Stimulated activated CD4-positive, alpha-beta T cell treated with anti-CD3 and anti-CD28 coated beads, Interleukin-4, amount 100 ng/mL, for 24 hours (primary cell): ENCODE measurements around the gene PAEP.
A peak's percentile ranks its signal among the peaks of the same experiment; 100 is the strongest.

ENCODE experiments used
- DNase-seq: peaks from one replicate; pipeline ENCODE4 v3.0.0-alpha.2; 2020

PAEP gene

DNA sequence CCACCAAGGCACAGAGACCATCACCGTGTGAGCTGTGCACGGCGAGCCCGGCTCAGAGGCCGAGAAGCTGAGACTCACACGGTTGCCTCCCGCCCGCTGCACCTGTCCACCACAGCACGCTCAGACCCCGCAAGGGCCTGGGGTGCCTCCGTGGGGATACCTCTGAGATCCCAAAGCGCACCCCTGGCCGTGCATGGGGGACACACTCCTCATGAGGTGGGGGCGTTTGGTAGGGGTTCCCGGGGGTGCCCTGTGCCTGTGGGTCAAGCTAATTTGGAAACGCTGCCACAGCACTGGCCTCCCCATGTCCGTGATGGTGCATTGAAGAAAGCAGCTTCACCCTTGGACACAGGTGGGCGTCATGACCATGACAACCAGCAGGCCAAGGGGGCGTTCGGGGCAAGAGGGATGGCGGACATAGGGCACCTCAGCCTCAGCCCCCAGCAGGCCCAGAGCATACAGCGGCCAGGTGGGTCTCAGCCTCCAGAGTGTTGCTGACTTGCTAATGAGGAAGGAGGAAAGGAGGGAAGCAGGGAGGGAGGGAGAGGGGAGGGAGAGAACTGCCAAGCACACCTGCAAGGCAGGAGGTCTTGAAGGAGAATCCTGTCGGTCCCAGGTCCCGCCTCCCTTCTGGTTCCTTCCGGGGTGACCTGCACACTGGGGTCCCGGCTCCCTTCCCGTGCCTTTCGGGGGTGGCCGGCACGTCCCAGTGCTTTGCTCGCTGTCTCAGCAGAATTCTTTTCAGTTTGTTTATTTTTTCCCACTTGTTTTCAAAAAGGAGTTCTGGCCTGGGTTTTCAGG, 43.1 kb downstream of the PAEP start:
- DNase-seq = peak; percentile 2

- peak; percentile 2 for DNase-seq
Observed at GRCh38 chr9:135605238-135605781, 43.8 kb downstream of the PAEP start.

- peak; percentile 1 for DNase-seq
Observed at GRCh38 chr9:135606885-135607259, 45.3 kb downstream of the PAEP start.

- DNase-seq = peak; percentile 2
Observed at GRCh38 chr9:135607401-135608293, 46.1 kb downstream of the PAEP start.

- peak; percentile 2 for DNase-seq
Observed at GRCh38 chr9:135608294-135608998, 46.9 kb downstream of the PAEP start.

DNA sequence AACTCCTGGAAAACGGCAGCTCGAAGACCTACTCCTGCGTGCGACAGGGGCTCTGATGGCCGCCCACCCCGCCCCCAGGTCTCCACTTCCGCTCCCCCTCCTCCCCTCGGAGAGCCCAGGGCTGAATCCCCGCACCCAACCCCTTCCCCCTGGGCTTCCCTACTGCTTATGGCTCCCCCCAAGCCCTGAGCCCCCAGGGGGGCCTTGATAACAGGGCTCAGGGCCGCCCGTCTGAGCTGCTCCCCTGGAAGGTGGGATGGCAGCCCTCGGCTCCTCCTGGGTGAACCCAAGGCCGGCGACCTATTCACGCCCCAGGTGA, 47.4 kb downstream of the PAEP start:
- no peak for DNase-seq

DNA sequence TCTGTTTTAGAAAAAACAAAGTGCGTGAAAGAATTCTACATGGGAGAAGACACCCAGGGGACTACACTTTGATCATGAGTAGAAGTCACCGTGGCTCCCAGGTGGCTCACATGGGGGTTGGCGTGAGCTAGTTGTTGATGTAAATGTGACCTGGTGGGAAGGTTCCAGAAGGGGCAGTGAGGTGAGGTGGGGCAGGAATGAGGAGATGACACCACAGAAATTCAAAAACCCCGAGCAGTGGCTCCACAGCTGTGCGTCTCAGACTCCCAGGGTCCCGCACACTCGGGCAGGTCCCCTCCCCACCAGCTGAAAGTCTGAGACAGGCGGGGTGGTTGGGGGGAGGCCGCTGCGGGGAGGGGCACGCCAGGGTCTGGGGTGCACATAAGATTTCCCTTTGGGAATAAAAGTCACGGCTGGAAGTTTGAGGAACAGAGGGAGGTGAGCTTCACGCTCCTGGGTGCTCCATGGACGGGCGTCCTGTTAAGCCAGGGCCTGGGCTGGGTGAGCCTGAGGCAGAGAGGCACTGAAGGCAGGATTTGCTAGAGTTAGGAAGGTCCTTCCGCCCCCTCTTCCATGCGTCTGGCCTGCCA, 47.9 kb downstream of the PAEP start:
- DNase-seq = peak; percentile 1

DNA sequence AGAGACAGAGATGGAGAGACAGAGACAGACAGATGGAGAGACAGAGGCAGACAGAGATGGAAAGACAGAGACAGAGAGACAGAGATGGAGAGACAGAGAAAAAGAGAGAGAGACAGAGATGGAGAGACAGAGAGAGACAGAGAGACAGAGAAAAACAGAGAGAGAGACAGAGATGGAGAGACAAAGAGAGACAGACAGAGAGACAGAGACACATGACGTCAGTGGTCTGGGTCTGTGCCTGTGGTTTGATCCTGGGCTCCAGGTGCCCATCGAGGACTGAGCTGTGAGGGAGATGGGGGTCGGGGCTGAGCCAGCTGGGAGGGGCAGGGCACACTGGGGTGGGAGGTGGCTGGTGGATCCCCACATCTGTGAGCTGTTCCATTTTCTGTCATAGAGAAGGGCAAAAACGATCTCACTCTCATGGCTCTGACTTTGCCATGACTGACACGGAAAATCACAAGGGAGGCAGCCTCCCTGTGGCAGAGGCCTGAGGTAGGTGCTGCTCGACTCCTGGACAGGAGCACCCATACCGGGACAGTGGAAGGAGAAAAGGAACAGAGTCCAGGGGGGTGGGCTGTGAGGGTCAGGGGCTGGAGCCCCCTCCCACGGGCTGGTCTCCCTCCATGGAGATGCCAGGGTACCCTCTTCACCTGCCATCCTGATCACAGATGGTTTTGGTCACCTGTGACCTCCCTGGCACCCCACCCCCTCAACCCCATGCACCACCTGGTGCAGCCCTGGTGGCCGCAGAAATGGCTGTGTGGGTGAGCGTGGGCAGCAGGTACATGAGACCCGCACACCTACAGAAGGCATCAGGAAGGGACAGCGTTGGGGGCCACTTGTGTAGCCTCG, 49.0 kb downstream of the PAEP start:
- DNase-seq = no peak

DNA sequence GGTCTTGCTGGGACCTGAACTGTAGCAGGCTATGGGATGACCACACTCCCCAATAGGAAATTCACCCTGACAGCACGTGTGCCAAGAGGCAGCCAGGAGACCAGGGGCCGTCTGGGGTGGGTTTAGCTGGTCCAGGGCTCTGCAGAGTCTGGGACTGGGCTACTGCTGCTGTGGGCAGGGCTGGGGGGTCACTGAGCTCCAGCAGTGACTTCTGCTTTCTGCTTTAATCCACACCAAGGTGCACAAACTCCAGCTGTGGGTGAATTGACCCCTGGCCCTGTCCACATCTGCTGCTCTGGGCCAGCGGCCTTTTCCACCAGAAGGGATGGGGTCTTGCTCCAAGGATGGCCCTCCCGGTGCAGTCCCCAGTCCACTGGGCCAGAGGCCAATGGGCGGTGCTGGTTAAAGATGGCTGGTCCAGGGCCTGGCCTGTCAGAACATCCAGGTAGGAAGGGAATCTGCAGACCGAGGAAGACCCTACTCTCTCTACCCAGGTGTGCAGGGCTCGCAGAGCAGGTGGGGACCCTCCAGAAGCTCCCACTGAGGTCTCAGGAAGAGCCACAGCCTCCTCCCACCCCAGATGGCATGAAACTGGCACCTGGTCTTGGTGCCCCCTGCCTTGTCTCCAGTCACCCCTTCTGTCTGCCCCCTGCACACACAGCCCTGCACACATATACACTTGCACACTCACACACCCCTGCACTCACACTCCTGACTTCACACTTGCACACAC, 49.8 kb downstream of the PAEP start:
- no peak for DNase-seq

DNA sequence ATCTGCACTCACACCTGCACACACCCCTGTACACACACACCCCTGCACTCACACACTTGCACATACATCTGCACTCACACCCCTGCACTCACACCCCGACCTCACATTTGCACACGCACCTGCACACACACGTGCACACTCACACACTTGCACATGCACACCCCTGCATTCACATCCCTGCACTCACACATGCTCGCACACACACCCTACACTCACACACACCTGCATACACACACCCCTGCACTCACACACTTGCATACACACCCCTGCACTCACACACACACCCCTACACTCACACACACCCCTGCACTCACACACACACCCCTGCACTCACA, 50.3 kb downstream of the PAEP start:
- no peak for DNase-seq

- DNase-seq = no peak
Observed at GRCh38 chr9:135612437-135612836, 50.9 kb downstream of the PAEP start.

- no peak for DNase-seq
Observed at GRCh38 chr9:135612981-135613910, 51.7 kb downstream of the PAEP start.

- DNase-seq = no peak
Observed at GRCh38 chr9:135613946-135614805, 52.6 kb downstream of the PAEP start.

GRCh38 chr9:135614821-135615665, 53.5 kb downstream of the PAEP start:
- no peak for DNase-seq

- no peak for DNase-seq
Observed at GRCh38 chr9:135615666-135616618, 54.4 kb downstream of the PAEP start.
